HG02981 (cell line): ENCODE results near the gene GPX4.

Experiments used
- ATAC-seq: cut with Tn5 transposase; IDR thresholded peaks from one replicate; pipeline ENCODE4 v1.9.1; 2021; ENCODE audit warnings: mild to moderate bottlenecking, moderate library complexity; ENCODE audit not compliant: unreplicated experiment

GPX4 gene, protein sequence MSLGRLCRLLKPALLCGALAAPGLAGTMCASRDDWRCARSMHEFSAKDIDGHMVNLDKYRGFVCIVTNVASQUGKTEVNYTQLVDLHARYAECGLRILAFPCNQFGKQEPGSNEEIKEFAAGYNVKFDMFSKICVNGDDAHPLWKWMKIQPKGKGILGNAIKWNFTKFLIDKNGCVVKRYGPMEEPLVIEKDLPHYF

DNA sequence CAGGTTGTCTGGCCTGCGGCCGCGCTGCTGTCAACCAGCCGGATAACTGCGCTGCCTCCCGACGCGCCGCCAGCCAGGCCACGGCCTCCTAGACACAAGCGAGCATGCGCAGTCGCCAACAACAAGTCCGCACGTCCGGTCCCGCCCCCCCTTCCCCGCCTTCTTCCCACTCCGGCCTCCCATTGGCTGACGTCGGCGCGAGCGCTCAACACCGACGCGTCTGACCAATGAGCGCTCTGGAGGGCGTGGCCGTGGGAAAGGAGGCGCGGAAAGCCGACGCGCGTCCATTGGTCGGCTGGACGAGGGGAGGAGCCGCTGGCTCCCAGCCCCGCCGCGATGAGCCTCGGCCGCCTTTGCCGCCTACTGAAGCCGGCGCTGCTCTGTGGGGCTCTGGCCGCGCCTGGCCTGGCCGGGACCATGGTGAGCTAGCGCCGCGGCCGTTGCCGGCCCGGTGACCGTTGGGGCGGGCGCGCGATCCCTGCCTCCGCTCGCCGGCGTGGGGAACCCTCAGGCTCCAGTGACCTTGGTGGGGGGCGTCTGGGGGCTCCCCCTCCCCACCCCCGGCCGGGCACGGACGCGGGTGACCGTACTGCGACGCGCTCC is at the start of gene GPX4:
GPX4 (plus strand) TSS at position 287 of the 603 bp plus-strand sequence; CDS start at position 337, 50 bp downstream.
- ATAC-seq, result peak; percentile 72

DNA sequence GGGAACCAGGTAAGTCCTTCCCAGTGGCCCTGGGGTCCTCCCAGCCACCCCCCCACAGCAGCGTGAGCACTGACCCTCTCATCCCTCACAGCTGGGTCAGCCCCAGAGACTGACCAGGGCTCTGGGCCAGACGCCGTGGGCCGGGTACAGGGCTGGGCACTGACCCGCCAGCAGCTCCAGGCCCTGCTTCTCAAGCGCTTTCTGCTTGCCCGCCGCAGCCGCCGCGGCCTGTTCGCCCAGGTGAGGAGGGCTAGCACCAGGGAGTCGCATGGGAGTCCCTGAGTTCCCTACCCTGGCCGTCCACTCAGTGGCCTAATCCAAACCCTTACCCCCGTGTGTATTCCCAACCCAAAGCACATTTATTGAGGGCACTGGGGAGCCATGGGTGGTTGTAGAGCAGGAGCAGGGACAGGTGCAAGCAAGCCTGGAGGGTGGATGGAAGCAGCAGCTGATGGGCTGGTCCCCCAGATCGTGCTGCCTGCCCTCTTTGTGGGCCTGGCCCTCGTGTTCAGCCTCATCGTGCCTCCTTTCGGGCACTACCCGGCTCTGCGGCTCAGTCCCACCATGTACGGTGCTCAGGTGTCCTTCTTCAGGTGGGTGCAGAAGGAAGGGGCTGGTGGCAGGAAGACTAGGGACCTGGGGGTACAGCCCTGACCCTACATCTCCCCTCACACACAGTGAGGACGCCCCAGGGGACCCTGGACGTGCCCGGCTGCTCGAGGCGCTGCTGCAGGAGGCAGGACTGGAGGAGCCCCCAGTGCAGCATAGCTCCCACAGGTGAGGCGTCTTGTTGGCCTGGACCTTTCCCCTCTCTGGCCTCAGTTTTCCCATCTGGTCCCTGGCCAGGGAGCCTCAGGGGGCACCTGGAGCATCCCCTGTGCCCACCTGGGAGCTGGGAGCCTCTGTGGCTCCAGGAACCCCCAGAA is 49.4 kb upstream of the GPX4 start:
- ATAC-seq, result no peak

DNA sequence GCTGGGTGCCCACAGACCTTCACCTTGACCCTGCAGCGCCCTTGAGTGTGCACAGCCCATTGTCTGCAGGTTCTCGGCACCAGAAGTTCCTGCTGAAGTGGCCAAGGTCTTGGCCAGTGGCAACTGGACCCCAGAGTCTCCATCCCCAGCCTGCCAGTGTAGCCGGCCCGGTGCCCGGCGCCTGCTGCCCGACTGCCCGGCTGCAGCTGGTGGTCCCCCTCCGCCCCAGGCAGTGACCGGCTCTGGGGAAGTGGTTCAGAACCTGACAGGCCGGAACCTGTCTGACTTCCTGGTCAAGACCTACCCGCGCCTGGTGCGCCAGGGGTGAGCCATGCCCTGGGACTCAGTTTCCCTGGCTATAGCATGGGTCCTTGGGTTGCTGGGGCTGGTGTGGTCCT is 48.8 kb upstream of the GPX4 start:
- ATAC-seq, result no peak

DNA sequence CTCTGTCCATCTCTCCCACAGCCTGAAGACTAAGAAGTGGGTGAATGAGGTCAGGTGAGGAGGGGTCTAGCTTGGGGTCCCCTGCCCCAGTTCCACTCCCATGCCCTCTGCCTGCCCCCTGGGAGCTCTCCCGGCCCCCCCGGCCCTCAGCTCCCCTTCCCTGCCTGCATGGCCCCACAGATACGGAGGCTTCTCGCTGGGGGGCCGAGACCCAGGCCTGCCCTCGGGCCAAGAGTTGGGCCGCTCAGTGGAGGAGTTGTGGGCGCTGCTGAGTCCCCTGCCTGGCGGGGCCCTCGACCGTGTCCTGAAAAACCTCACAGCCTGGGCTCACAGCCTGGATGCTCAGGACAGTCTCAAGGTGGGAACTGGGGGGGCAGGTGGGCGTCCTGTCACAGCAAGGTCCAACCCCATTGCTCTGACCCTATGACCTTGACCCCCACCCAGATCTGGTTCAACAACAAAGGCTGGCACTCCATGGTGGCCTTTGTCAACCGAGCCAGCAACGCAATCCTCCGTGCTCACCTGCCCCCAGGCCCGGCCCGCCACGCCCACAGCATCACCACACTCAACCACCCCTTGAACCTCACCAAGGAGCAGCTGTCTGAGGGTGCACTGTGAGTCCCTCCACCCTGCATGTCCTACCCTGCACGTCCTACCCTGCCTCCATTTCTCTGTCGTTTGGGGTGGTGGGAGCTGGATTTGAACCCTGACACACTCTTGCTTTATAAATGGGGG is 47.7 kb upstream of the GPX4 start:
- ATAC-seq, result no peak

DNA sequence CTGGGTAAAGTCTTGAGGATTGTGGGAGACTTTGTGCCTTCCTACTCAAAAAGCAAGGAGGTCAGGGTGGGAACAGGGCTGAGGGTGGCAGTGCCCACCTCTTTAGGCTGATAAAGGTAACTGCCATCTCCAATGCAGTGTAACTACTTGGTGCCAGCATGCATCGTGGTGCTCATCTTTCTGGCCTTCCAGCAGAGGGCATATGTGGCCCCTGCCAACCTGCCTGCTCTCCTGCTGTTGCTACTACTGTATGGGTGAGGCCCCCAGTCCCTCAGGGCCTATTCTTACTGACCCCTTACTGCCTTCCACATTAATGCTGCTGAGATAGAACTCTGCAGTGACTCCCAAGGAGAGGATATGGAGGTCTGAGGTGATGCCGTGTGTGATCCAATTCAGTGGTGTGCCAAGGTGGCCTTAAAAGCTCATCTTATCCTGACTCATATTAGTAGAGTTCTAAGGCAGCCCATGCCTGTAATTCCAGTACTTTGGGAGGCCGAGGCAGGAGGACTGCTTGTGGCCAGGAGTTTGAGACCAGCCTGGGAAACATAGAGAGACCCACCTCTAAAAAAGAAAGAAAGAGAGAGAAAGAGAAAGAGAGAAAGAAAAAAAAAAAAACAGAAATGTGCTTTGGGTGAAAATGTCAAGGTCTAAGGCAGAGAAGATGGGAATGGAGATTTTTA is 46.5 kb upstream of the GPX4 start:
- ATAC-seq, result no peak

DNA sequence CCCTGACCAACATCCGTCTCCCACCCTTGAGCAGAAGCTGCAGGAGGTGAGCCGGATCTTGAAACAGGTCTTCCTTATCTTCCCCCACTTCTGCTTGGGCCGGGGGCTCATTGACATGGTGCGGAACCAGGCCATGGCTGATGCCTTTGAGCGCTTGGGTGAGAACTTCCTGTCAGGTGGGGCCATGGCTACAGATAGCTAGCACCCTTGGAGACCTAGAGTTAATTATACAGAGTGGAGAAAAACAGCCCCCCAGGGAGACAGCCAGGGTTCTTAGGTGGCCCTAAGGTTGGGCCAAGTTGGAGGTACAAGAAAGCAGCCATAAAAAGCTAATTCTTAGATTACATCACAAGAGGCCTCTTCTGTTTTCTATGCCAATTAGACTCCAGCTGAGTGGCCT is 45.7 kb upstream of the GPX4 start:
- no peak for ATAC-seq

DNA sequence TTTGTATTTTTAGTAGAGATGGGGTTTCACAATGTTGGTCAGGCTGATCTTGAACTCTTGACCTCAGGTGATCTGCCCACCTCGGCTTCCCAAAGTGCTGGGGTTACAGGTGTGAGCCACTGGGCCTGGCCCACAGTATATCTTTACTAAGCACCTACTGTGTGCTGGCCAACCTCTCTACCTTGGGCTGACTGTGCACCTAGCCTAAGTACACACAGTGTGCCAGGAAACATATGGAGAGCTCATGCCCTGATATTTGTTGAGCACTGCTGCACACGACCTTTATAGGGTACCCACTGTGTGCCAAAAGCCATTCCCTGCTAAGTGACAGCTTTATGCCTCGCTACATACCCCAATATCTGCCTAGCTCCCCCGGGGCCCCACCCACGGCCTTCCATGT is 43.1 kb upstream of the GPX4 start:
- ATAC-seq, result no peak

DNA sequence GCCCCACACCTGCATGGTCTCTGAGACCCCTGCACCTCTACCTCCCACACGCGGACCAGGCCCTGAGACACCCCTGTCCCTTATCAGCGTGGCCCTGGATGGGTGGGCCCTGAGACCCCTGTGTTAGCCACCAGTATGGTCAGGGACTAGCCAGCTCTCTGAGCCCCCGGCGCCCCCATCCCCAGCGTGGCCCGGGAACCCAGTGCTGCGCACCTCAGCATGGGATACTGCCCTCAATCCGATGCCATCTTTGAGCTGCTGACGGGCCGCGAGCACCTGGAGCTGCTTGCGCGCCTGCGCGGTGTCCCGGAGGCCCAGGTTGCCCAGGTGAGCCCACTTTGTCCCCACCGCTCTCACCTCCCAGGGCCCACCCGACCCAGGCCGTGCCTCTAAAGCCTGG is 41.8 kb upstream of the GPX4 start:
- no peak for ATAC-seq

DNA sequence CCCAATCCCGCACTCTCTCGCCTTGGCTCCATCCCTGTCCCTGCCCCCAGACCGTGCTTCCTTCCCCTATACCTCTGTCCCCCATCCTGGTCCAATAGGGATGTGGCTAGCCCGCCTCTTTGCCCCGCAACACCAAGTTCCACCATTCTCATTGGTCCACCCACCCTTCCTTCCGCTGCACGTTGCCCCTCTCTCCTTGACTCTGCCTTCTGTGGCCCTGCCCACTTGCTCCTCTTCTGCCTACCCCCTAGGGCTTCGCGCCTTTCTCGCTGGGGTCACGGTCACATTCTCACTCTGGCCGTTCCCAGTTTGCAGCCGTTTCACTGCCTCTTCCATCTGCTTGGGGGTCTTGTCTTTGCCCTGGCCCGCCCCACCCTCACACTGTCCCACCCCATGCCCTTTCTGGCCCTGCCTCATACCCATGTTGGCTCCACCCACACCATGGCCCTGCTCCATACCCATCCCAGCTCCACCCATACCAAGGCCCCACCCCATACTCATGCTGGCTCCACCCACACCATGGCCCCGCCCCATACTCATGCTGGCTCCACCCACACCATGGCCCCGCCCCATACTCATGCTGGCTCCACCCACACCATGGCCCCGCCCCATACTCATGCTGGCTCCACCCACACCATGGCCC is 41.3 kb upstream of the GPX4 start:
- no peak for ATAC-seq

DNA sequence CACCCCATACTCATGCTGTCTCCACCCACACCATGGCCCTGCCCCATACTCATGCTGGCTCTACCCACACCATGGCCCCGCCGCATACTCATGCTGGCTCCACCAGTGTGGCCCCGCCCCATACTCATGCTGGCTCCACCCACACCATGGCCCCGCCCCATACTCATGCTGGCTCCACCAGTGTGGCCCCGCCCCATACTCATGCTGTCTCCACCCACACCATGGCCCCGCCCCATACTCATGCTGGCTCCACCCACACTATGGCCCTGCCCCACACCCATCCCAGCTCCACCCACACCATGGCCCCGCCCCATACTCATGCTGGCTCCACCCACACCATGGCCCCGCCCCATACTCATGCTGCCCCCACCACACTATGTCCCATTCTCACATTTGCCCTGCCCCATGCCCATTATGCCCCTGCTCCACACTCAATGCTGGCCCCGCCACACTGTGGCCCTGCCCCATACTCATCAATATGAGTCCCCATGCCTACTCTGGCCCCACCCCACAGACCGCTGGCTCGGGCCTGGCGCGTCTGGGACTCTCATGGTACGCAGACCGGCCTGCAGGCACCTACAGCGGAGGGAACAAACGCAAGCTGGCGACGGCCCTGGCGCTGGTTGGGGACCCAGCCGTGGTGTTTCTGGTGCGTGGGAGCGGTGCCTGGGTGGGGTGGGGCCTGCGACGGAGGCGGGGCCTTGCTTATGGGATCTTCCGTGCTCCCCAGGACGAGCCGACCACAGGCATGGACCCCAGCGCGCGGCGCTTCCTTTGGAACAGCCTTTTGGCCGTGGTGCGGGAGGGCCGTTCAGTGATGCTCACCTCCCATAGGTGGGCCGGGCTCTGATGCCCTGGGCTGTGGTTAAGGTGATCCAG is 40.5 kb upstream of the GPX4 start:
- no peak for ATAC-seq

DNA sequence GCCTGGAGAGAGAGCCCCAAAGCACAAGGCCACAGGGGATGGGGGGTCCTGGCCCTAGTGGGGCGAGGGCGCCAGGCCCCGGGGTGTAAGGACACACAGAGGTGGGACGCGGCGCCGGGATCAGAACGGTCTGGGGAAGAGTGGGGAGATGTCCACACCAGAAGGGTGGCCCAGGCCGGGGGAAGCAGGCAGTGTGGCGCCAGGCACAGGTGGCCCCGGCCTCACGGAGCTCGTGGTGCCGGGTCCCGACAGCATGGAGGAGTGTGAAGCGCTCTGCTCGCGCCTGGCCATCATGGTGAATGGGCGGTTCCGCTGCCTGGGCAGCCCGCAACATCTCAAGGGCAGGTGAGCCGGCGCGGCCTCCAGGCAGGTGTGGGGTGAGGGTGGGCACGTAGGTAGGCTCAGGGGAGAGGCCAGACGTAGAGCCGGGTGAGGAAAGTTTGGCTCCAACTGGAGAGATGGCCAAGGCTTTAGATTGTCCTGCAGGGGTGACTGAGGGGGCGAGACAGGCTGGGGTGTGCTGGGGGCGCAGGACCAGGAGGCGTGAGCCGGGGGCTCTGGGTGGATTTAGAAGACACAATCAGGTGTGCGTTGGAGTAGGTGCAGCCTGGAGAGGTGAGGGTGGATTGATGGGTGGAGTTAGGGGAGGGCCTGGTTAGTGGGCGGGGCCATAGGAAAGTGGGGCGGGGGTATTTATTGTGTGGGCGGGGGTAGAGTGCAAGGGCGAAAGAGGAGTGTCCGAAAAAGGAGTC is 39.7 kb upstream of the GPX4 start:
- no peak for ATAC-seq

DNA sequence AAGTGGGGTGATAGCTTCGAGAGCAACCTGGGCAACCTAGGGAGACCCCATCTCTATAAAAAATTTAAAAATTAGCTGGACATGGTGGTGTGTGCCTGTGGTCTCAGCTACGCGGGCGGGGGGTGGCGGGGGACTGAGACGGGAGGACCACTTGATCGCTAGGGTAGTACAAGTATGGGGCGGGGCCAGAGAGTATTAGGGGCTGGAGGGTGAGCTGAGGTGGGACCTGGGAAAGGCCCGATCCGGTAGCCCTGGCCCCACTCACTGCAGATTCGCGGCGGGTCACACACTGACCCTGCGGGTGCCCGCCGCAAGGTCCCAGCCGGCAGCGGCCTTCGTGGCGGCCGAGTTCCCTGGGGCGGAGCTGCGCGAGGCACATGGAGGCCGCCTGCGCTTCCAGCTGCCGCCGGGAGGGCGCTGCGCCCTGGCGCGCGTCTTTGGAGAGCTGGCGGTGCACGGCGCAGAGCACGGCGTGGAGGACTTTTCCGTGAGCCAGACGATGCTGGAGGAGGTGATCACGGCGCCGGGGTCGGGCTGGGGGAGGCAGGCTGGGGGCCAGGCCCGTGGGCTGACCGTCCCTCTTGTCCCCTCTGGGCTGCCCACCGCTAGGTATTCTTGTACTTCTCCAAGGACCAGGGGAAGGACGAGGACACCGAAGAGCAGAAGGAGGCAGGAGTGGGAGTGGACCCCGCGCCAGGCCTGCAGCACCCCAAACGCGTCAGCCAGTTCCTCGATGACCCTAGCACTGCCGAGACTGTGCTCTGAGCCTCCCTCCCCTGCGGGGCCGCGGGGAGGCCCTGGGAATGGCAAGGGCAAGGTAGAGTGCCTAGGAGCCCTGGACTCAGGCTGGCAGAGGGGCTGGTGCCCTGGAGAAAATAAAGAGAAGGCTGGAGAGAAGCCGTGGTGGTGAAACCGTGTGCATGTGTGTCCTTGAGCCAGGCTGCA is 38.9 kb upstream of the GPX4 start:
- no peak for ATAC-seq

DNA sequence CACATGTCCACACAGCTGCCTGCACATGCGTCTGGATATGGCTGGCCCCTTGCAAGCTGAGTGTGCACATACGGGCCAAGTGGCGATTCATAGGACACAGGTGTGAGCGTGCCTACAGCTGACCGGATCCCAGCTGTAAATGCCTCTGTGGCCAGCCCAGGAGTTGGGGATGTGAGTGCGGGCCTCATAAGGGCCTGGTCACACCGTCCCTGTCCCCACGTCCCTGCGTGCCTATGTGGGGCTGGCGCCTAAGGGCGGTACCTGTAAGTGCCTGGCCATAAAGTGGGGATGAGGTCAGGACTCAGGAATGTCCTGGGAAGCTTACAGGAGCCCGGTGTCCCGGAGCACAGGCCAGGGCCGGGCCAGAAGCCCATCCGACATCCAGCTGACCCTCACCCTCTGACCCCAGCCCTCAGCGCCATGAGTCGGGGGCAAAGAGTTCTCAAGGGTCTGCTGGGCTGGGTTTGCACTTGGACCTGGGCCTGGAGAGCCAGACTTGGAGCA is 38.1 kb upstream of the GPX4 start:
- no peak for ATAC-seq

DNA sequence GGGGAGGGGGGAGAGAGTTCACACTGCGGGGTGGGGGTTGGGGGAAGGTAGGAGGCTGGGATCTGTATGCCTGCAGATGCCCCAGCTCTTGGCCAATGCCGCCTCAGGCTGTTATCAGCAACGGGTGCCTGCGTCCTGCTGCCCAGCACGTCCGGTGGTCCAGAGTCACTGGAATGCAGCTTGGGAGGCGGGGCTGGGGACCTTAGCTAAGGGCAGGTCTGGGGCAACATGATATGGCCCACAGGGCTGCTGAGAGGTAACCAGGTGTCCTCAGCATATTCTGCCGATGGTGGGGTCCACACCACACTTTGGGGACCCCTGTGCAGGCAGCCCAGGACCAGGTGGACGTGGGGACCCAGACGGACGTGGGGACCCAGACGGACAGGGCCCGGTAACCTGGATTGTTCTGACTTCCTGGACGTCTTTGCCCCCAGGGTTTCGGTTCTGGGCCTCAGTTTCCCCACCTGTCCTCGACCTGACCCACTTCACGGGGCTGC is 37.5 kb upstream of the GPX4 start:
- no peak for ATAC-seq

DNA sequence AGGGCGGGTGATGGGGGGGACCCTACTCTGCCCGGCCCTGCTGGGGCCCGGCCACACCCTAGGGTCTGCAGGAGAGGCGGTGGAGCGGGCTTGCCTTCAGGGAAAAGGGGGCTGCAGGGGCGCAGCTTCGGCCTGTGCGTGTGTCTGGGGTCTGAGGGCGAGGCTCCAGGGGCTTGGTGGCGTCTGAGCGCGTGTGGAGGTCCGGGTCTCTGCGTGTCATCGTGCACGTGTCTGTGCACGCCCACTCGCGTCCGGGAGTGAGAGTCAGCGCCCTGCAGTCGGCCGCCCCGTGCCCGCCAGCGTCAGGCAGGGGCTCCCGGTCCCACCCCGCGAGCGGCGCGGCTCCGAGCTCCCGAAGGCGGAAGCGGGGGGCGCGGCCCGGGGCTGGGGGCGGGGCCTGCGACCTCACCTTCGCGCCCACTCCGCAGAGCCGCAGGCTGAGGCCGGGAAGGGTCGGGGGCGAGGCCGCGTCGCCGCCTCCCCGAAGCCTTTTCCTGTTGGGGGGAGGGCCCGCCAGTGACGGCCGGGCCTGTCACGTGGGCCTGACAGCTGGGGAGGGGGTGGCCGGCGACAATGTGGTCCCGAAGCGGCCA is 37.0 kb upstream of the GPX4 start, which contains the start of gene ARHGAP45:
ARHGAP45 (plus strand) TSS at position 420 of the 593 bp plus-strand sequence. CDS start 239 bp downstream, outside the sequence.
- no peak for ATAC-seq

DNA sequence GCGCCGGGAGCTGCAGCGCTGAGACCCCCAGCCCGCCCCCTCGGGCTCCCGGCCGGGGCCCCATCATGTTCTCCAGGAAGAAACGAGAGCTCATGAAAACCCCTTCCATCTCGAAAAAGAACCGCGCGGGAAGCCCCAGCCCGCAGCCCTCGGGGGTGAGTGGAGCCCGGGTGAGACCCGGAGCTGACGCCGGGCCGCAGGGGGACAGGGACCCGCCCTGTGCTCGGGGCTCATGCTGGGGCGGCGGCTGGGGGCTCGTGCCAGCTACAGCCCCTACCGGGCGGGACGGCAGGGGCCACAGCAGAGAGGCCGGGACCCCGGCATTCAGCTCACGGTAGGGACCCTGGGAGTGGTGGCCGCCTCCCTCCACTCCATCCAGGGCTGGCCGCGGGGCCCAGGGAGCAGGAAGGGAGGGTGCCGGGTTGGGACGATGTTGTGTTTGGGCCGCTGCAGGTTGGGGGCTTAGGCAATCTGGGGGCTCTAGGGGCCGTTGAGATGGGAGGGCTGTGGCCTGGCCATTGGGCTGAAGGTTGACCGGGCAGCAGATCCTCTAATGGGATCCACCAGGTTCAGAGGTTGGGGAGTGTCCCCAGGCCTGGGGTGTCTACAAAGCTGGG is 36.3 kb upstream of the GPX4 start:
- ATAC-seq, result no peak
